SK-N-SH (cell line): ENCODE measurements around the gene MRC1. TPM values are rescaled to one million over a fixed set of nuclear protein-coding genes. Genes with fewer than 3 reads are reported as not detected.

Experiments used
- CTCF ChIA-PET: fragments of 300-600, 350-600 bp; formaldehyde crosslinking; extraction: SDS; loops from one replicate; lab custom pipeline; 2021; lab: Yijun Ruan, JAX
- POLR2A ChIA-PET: fragments of 350-600 bp; sonication (Branson Sonifier 250); formaldehyde crosslinking; extraction: SDS; loops from one replicate; lab custom pipeline; 2020; ENCODE audit warnings: antibody characterized with exemption, inconsistent platforms; lab: Yijun Ruan, JAX
- DNase-seq: peaks from one replicate; pipeline ENCODE4 v3.0.0; 2012
- H2AFZ ChIP-seq: fragments of 200-600 bp; sonication (generic); 2 replicates; pipeline ENCODE4 v1.8.1; 2016; ENCODE audit warnings: antibody characterized with exemption, mild to moderate bottlenecking, low read depth
- H3F3A ChIP-seq: fragments of 200-600 bp; sonication (generic); replicated peaks from 2 replicates; pipeline ENCODE3; 2016; ENCODE audit warnings: antibody characterized with exemption, mild to moderate bottlenecking; ENCODE audit not compliant: insufficient read depth
- H3K27ac ChIP-seq, 2 experiments: fragments of 200-500 bp in 1 of 2; fragments of 200-600 bp in 1 of 2; sonication (Bioruptor generic) in 1 of 2; sonication (generic), shearing (Covaris generic) in 1 of 2; 2 replicates each; pipeline versions ENCODE4 v1.5.1 to v1.6.1; 2014 to 2016; ENCODE audit warnings: low read depth in 2 of 2, inconsistent platforms in 1 of 2, low read length in 1 of 2, mild to moderate bottlenecking in 1 of 2, mixed read lengths in 1 of 2
- H3K27me3 ChIP-seq: fragments of 200-600 bp; sonication (generic), shearing (Covaris generic); 2 replicates; pipeline ENCODE4 v1.6.1; 2016; ENCODE audit warnings: mixed run types; ENCODE audit not compliant: insufficient read depth
- H3K36me3 ChIP-seq, 2 experiments: fragments of 200-500 bp in 1 of 2; fragments of 200-600 bp in 1 of 2; sonication (Bioruptor generic) in 1 of 2; sonication (generic) in 1 of 2; replicated peaks in 1 of 2; 2 replicates each; pipeline versions ENCODE3 to v1.5.1; 2014 to 2016; ENCODE audit warnings: low read length in 1 of 2, mild to moderate bottlenecking in 1 of 2; ENCODE audit not compliant: insufficient read depth in 2 of 2, control insufficient read depth in 1 of 2
- H3K4me1 ChIP-seq, 2 experiments: fragments of 200-500 bp in 1 of 2; fragments of 200-600 bp in 1 of 2; sonication (Bioruptor generic) in 1 of 2; sonication (generic), shearing (Covaris generic) in 1 of 2; 2 replicates each; pipeline versions ENCODE4 v1.5.1 to v1.6.1; 2014 to 2016; ENCODE audit warnings: low read depth in 1 of 2, low read length in 1 of 2, mixed run types in 1 of 2; ENCODE audit not compliant: insufficient read depth in 2 of 2, control insufficient read depth in 1 of 2
- H3K4me2 ChIP-seq: fragments of 200-600 bp; sonication (generic), shearing (Covaris generic); 2 replicates; pipeline ENCODE4 v1.6.1; 2017; ENCODE audit warnings: mixed run types
- H3K4me3 ChIP-seq, 2 experiments: fragments of 200-500 bp in 1 of 2; fragments of 200-600 bp in 1 of 2; sonication (Bioruptor generic) in 1 of 2; sonication (generic), shearing (Covaris generic) in 1 of 2; 2 replicates each; pipeline versions ENCODE4 v1.5.1 to v1.8.1; 2014 to 2016; ENCODE audit warnings: low read depth in 2 of 2, inconsistent platforms in 1 of 2, low read length in 1 of 2, mild to moderate bottlenecking in 1 of 2, mixed read lengths in 1 of 2, moderate library complexity in 1 of 2
- H3K79me2 ChIP-seq: fragments of 200-600 bp; sonication (generic); 2 replicates; pipeline ENCODE4 v1.8.1; 2017; ENCODE audit warnings: mild to moderate bottlenecking; ENCODE audit not compliant: insufficient read depth
- H3K9ac ChIP-seq: fragments of 200-600 bp; sonication (generic); 2 replicates; pipeline ENCODE4 v1.6.1; 2017; ENCODE audit warnings: mixed run types
- H3K9me2 ChIP-seq: fragments of 200-600 bp; sonication (generic); 2 replicates; pipeline ENCODE4 v1.6.1; 2017; ENCODE audit warnings: mixed run types
- H3K9me3 ChIP-seq: fragments of 200-600 bp; sonication (generic); 2 replicates; pipeline ENCODE4 v1.6.1; 2017; ENCODE audit warnings: mixed run types, mild to moderate bottlenecking, moderate library complexity
- H4K20me1 ChIP-seq: fragments of 200-600 bp; sonication (generic); 2 replicates; pipeline ENCODE4 v1.6.1; 2017; ENCODE audit warnings: mild to moderate bottlenecking, mixed run types; ENCODE audit not compliant: insufficient read depth
- CHD2 ChIP-seq: fragments of 150-350 bp; IDR thresholded peaks from 2 replicates; pipeline ENCODE4 v1.6.1; 2018; ENCODE audit warnings: low read length; ENCODE audit not compliant: partially characterized antibody
- CTCF ChIP-seq: fragments of 200-600 bp; sonication (generic); IDR thresholded peaks from 2 replicates; pipeline ENCODE4 v1.6.1; 2017; ENCODE audit warnings: antibody characterized with exemption, mild to moderate bottlenecking, moderate library complexity
- ELF1 ChIP-seq: IDR thresholded peaks from 2 replicates; pipeline ENCODE4 v1.4.0; 2012
- EP300 ChIP-seq, 2 experiments: IDR thresholded peaks; 2 replicates each; pipeline versions ENCODE4 v1.4.0 to v1.6.1; 2012; ENCODE audit warnings: borderline replicate concordance in 1 of 2, low read depth in 1 of 2, low read length in 1 of 2
- EZH2phosphoT487 ChIP-seq: fragments of 200-600 bp; sonication (generic); IDR thresholded peaks from 2 replicates; pipeline ENCODE4 v1.6.1; 2017; ENCODE audit warnings: low read depth, mixed run types, mild to moderate bottlenecking, antibody characterized with exemption, moderate library complexity, borderline replicate concordance
- FOXJ3 ChIP-seq: sonication (generic); formaldehyde crosslinking; IDR thresholded peaks from 2 replicates; pipeline ENCODE4 v1.5.1; 2020; ENCODE audit warnings: mild to moderate bottlenecking, missing genetic modification reagents
- FOXM1 ChIP-seq: IDR thresholded peaks from 2 replicates; pipeline ENCODE4 v1.4.0; 2012; ENCODE audit warnings: low read depth, mild to moderate bottlenecking
- GATA2 ChIP-seq: sonication (generic); formaldehyde crosslinking; IDR thresholded peaks from 2 replicates; pipeline ENCODE4 v1.5.0; 2020; ENCODE audit warnings: mild to moderate bottlenecking, missing genetic modification reagents
- IRF3 ChIP-seq: fragments of 150-350 bp; IDR thresholded peaks from 2 replicates; pipeline ENCODE4 v1.6.1; 2016; ENCODE audit warnings: mild to moderate bottlenecking, low read depth, low read length
- JUND ChIP-seq: IDR thresholded peaks from 2 replicates; pipeline ENCODE4 v1.4.0; 2012
- MEF2A ChIP-seq: IDR thresholded peaks from 2 replicates; pipeline ENCODE4 v1.4.0; 2012; ENCODE audit warnings: low read depth, borderline replicate concordance
- MXI1 ChIP-seq: IDR thresholded peaks from 2 replicates; pipeline ENCODE4 v1.6.1; 2012; ENCODE audit warnings: mild to moderate bottlenecking, low read depth, low read length, improper control_type of control experiment
- NRF1 ChIP-seq: IDR thresholded peaks from 2 replicates; pipeline ENCODE4 v1.6.1; 2012; ENCODE audit warnings: low read depth, mild to moderate bottlenecking, low read length
- PBX3 ChIP-seq: IDR thresholded peaks from 2 replicates; pipeline ENCODE4; 2012
- POLR2AphosphoS5 ChIP-seq: IDR thresholded peaks from 2 replicates; pipeline ENCODE4 v1.6.1; 2012; ENCODE audit warnings: low read depth, low read length
- RAD21 ChIP-seq: IDR thresholded peaks from 2 replicates; pipeline ENCODE4 v1.6.1; 2012; ENCODE audit warnings: mild to moderate bottlenecking, low read length
- RCOR1 ChIP-seq: fragments of 150-350 bp; IDR thresholded peaks from 2 replicates; pipeline ENCODE4 v1.6.1; 2017; ENCODE audit warnings: antibody characterized with exemption, low read length
- REST ChIP-seq: IDR thresholded peaks from 2 replicates; pipeline ENCODE4 v1.6.1; 2012; ENCODE audit warnings: mild to moderate bottlenecking, low read depth, low read length, moderate library complexity
- RFX5 ChIP-seq: IDR thresholded peaks from 2 replicates; pipeline ENCODE4 v1.6.1; 2012; ENCODE audit warnings: mild to moderate bottlenecking, improper control_type of control experiment, low read length
- RXRA ChIP-seq: IDR thresholded peaks from 2 replicates; pipeline ENCODE4 v1.4.0; 2012; ENCODE audit warnings: low read depth, mild to moderate bottlenecking, borderline replicate concordance
- SIN3A ChIP-seq: IDR thresholded peaks from 2 replicates; pipeline ENCODE4 v1.6.1; 2012; ENCODE audit warnings: low read depth, mild to moderate bottlenecking, low read length, moderate library complexity, borderline replicate concordance
- TCF12 ChIP-seq: IDR thresholded peaks from 2 replicates; pipeline ENCODE4 v1.4.0; 2012
- WGBS: methylation state at CpG from one replicate; pipeline ENCODE4 v1.1.6; 2017; ENCODE audit warnings: low lambda C conversion rate; 5-methylcytosine and 5-hydroxymethylcytosine counted together
- polyA plus RNA-seq, 3 experiments: library from polyadenylated mRNA; depleted of rRNA; stranded (reverse); fragments of >200 nt; gene quantifications; 2 replicates each; pipeline ENCODE4 v1.2.3, GENCODE V29; 2012

MRC1 gene
- polyA plus RNA-seq, 1 of the 3 experiments (the other 2 are of a cell fraction), result not detected

GRCh38 chr10:17915181-17915580, 106.0 kb downstream of the MRC1 start:
- POLR2A ChIA-PET, result no interaction called here
- CTCF ChIA-PET, result interaction anchor here (1.1 to 2.8 kb wide), 2 partner anchors 189 to 301 kb away, joined by 4 to 12 read pairs; no protein-coding TSS in a partner anchor
- Histone ChIP-seq H2AFZ (no peak overlapping the region), H3K79me2 (no peaks in the 10 kb centered on the region), H3F3A (no peaks in the 10 kb centered on the region), H3K4me1 (no peaks in the 10 kb centered on the region; a peak in 1 of 4 replicates), H3K9me2 (no peaks in the 10 kb centered on the region), H3K9ac (no peak overlapping the region), H3K9me3 (no peaks in the 10 kb centered on the region), H3K27me3 (no peaks in the 10 kb centered on the region), H3K27ac (no peak overlapping the region), H3K4me3 (no peak overlapping the region), H3K36me3 (no peaks in the 10 kb centered on the region), H4K20me1 (no peaks in the 10 kb centered on the region), H3K4me2 (no peak overlapping the region)
- 79% methylated on average over 4 of the region's 4 CpGs for WGBS
- TF ChIP-seq GATA2 (CRISPR knock-in tag) (no peak), FOXJ3 (CRISPR knock-in tag) (no peak), POLR2AphosphoS5 (no peak), CTCF (no peak), SIN3A (no peak), ELF1 (no peak), FOXM1 (no peak), EP300 (IDR thresholded peaks at IDR 0.05; ENCODE audit: borderline replicate concordance in 1 of 2, low read depth in 1 of 2, low read length in 1 of 2) (no peak), RCOR1 (no peak), PBX3 (no peak), RXRA (no peak), MEF2A (no peak), IRF3 (no peak)
- DNase-seq, result no peak

DNA sequence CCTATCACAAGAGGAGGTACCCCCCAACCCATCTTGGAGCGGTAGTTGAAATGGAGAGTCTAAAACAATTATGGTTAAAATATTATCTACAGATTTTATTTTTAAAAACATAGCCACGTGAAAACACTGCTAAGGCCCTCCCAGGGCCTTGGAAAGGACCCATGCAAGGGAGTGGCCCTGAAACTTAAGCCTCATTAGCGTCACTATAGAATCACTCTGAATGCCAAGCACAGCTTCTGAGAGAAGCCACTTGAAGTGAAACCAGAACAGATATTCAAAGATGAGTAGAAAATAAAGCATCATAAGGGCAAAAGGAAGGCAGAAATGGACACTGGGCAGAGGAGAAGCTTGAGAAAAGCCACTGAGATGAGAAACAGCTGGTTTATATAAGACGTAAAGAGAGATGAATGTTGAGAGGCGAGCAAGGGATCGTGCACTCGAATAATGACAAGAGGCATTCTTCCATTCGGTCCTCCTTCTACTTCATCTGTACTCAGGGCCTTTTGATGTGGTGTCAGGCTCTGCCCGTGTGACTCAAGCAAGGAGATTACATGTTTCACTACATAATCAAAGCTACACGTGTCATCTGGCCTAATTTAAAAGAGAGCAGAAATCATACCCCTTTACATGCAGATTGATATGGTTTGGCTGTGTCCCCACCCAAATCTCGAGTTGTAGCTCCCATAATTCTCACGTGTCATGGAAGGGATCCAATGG, 109.2 kb downstream of the MRC1 start:
- Histone ChIP-seq H3K4me3 (no peak overlapping the region), H4K20me1 (no peaks in the 10 kb centered on the region), H3F3A (no peaks in the 10 kb centered on the region), H2AFZ (no peak overlapping the region), H3K79me2 (no peaks in the 10 kb centered on the region), H3K27me3 (no peaks in the 10 kb centered on the region), H3K9ac (no peak overlapping the region), H3K9me3 (no peaks in the 10 kb centered on the region), H3K36me3 (no peaks in the 10 kb centered on the region), H3K4me1 (no peaks in the 10 kb centered on the region), H3K9me2 (no peaks in the 10 kb centered on the region), H3K27ac (no peak overlapping the region), H3K4me2 (no peak overlapping the region)
- ChIA-PET CTCF (no interaction called here), POLR2A (no interaction called here)
- WGBS, result 70% methylated on average over 12 of the region's 12 CpGs
- no peak for DNase-seq
- TF ChIP-seq JUND (no peak), MXI1 (no peak), RFX5 (no peak), REST (no peak), NRF1 (no peak), RAD21 (no peak), TCF12 (no peak), EZH2phosphoT487 (no peak), CHD2 (no peak)
